RWPE2 (cell line): Measurements from ENCODE around the gene ZCRB1.

Source experiments
- ATAC-seq: fragments of 200-7000 bp; cut with Tn5 transposase; 3 replicates; pipeline ENCODE4 v1.9.1; 2021; ENCODE audit warnings: low read depth
- DNase-seq: peaks from one replicate; pipeline ENCODE4 v3.0.0-alpha.2; 2020; ENCODE audit warnings: low spot score
- H3K27ac ChIP-seq: fragments of 450-650 bp; 2 replicates; pipeline ENCODE4 v1.5.1; 2017; ENCODE audit warnings: mild to moderate bottlenecking; ENCODE audit not compliant: poor library complexity, severe bottlenecking
- H3K27me3 ChIP-seq: fragments of 250-450 bp; sonication (Bioruptor Pico); 2 replicates; pipeline ENCODE4 v1.5.1; 2021; ENCODE audit warnings: mild to moderate bottlenecking, moderate library complexity; ENCODE audit not compliant: insufficient read depth, poor library complexity, severe bottlenecking
- H3K36me3 ChIP-seq: fragments of 250-450 bp; sonication (Bioruptor Pico); 2 replicates; pipeline ENCODE4 v1.5.1; 2020; ENCODE audit warnings: low read depth, mild to moderate bottlenecking, moderate library complexity
- H3K4me1 ChIP-seq: fragments of 250-450 bp; sonication (Bioruptor Pico); 2 replicates; pipeline ENCODE4 v1.5.1; 2021; ENCODE audit warnings: mild to moderate bottlenecking, moderate library complexity; ENCODE audit not compliant: insufficient read depth, poor library complexity, severe bottlenecking
- H3K4me3 ChIP-seq: fragments of 250-450 bp; sonication (Bioruptor Pico); 2 replicates; pipeline ENCODE4 v1.5.1; 2021; ENCODE audit warnings: mild to moderate bottlenecking, moderate library complexity; ENCODE audit not compliant: severe bottlenecking
- H3K9me3 ChIP-seq: fragments of 250-450 bp; sonication (Bioruptor Pico); 2 replicates; pipeline ENCODE4 v1.5.1; 2021; ENCODE audit warnings: mild to moderate bottlenecking, moderate library complexity; ENCODE audit not compliant: severe bottlenecking
- CTCF ChIP-seq: fragments of 450-650 bp; IDR thresholded peaks from one replicate; pipeline ENCODE4 v1.5.1; 2017; ENCODE audit warnings: mild to moderate bottlenecking, moderate library complexity; ENCODE audit not compliant: poor library complexity, severe bottlenecking

ZCRB1 gene

GRCh38 chr12:42275499-42275898 is 50.4 kb downstream of the ZCRB1 start:
- no peak for ATAC-seq
- Histone ChIP-seq H3K9me3 (no peaks in the 10 kb centered on the region), H3K4me3 (no peak overlapping the region), H3K27me3 (no peaks in the 10 kb centered on the region), H3K27ac (no peak overlapping the region), H3K4me1 (no peaks in the 10 kb centered on the region), H3K36me3 (no peaks in the 10 kb centered on the region)
- no peak for TF ChIP-seq CTCF
- DNase-seq = no peak

- DNase-seq = no peak
- ATAC-seq = no peak
- H3K4me3 ChIP-seq = no peak overlapping the region
Observed at GRCh38 chr12:42273706-42274105, 52.2 kb downstream of the ZCRB1 start.

GRCh38 chr12:42270596-42270995 is 55.3 kb downstream of the ZCRB1 start:
- no peaks in the 10 kb centered on the region for H3K27me3 ChIP-seq
- H3K4me3 ChIP-seq = no peak overlapping the region
- ATAC-seq (no peak), DNase-seq (no peak)
- no peaks in the 10 kb centered on the region for H3K9me3 ChIP-seq
- no peaks in the 10 kb centered on the region for H3K36me3 ChIP-seq
- no peak overlapping the region for H3K27ac ChIP-seq
- no peak for TF ChIP-seq CTCF
- no peaks in the 10 kb centered on the region for H3K4me1 ChIP-seq

More at GRCh38 chr12:42273706-42274105, 52.2 kb downstream of the ZCRB1 start:
- Histone ChIP-seq H3K27ac (no peak overlapping the region), H3K36me3 (no peaks in the 10 kb centered on the region), H3K4me1 (no peaks in the 10 kb centered on the region), H3K27me3 (no peaks in the 10 kb centered on the region), H3K9me3 (no peaks in the 10 kb centered on the region)
- TF ChIP-seq CTCF = no peak

- TF ChIP-seq CTCF = no peak
Observed at GRCh38 chr12:42267413-42268190, 58.3 kb downstream of the ZCRB1 start.

GRCh38 chr12:42266579-42267230 is 59.2 kb downstream of the ZCRB1 start:
- no peaks in the 10 kb centered on the region for H3K36me3 ChIP-seq
- H3K27me3 ChIP-seq = no peaks in the 10 kb centered on the region
- no peaks in the 10 kb centered on the region for H3K9me3 ChIP-seq
- no peaks in the 10 kb centered on the region for H3K4me1 ChIP-seq
- TF ChIP-seq CTCF = no peak
- ATAC-seq = no peak
- DNase-seq = no peak
- no peak overlapping the region for H3K4me3 ChIP-seq
- no peak overlapping the region for H3K27ac ChIP-seq

More at GRCh38 chr12:42267413-42268190, 58.3 kb downstream of the ZCRB1 start:
- no peaks in the 10 kb centered on the region for H3K36me3 ChIP-seq
- no peaks in the 10 kb centered on the region for H3K27me3 ChIP-seq
- DNase-seq = no peak
- no peak for ATAC-seq
- H3K9me3 ChIP-seq = no peaks in the 10 kb centered on the region
- no peak overlapping the region for H3K4me3 ChIP-seq
- H3K27ac ChIP-seq = no peak overlapping the region
- H3K4me1 ChIP-seq = no peaks in the 10 kb centered on the region
